T-helper 2 cell treated with Interferon-gamma antibody and Interleukin-4, amounts not matched to agents 5 μg/mL and 100 μg/mL, for 36 hours (primary cell): ENCODE results near the gene PAQR6.
A peak's percentile ranks its signal among the peaks of the same experiment; 100 is the strongest.

ENCODE experiments used
- DNase-seq: peaks from one replicate; pipeline ENCODE4 v3.0.0; 2021; ENCODE audit warnings: low spot score
- H3K27ac Mint-ChIP-seq: one replicate; pipeline ENCODE4 v1.8.0; 2021; ENCODE audit warnings: mild to moderate bottlenecking, mixed read lengths
- H3K27me3 Mint-ChIP-seq: one replicate; pipeline ENCODE4 v1.8.0; 2021; ENCODE audit warnings: low read depth, mixed read lengths
- H3K36me3 Mint-ChIP-seq: one replicate; pipeline ENCODE4 v1.8.0; 2021; ENCODE audit warnings: low read depth, mixed read lengths
- H3K4me1 Mint-ChIP-seq: one replicate; pipeline ENCODE4 v1.8.0; 2021; ENCODE audit warnings: low read depth, mixed read lengths
- H3K4me3 Mint-ChIP-seq: one replicate; pipeline ENCODE4 v1.8.0; 2022; ENCODE audit warnings: mild to moderate bottlenecking, moderate library complexity, mixed read lengths
- H3K9me3 Mint-ChIP-seq: one replicate; pipeline ENCODE4 v1.8.0; 2021; ENCODE audit warnings: mixed read lengths

PAQR6 gene

DNA sequence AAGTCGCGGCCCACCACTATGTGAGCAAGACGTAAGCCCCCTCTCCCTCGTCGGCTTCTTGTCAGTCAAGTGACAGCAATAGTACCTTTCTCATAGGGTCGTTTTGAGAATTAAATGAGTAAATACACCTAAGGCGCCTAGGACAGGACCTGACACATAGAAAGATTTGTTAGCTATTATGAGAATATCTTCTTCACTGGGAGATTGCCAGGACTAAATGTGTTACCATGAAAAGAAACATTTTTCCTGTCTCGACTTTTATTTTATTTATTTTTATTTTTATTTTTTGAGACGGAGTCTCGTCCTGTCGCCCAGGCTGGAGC is 34.3 kb downstream of the PAQR6 start:
- peak overlapping the region; percentile 97 for H3K4me3 Mint-ChIP-seq
- H3K4me1 Mint-ChIP-seq = peaks cover 37% of the 10 kb centered on the region
- no peaks in the 10 kb centered on the region for H3K27me3 Mint-ChIP-seq
- no peak for DNase-seq
- peak overlapping the region; percentile 99 for H3K27ac Mint-ChIP-seq
- H3K36me3 Mint-ChIP-seq = peaks cover 52% of the 10 kb centered on the region
- H3K9me3 Mint-ChIP-seq = no peaks in the 10 kb centered on the region

GRCh38 chr1:156212833-156213643 is 34.8 kb downstream of the PAQR6 start, which contains the start of gene PMF1:
PMF1 (plus strand) TSS chr1:156213007; CDS start chr1:156213016, 9 bp downstream.
- H3K4me1 Mint-ChIP-seq = peaks cover 33% of the 10 kb centered on the region
- H3K9me3 Mint-ChIP-seq = no peaks in the 10 kb centered on the region
- peak; percentile 96 for DNase-seq
- H3K27me3 Mint-ChIP-seq = no peaks in the 10 kb centered on the region
- H3K4me3 Mint-ChIP-seq = peak within 1 kb of the TSS; percentile 97
- H3K36me3 Mint-ChIP-seq = peaks cover 52% of the 10 kb centered on the region
- peak within 1 kb of the TSS; percentile 99 for H3K27ac Mint-ChIP-seq

DNA sequence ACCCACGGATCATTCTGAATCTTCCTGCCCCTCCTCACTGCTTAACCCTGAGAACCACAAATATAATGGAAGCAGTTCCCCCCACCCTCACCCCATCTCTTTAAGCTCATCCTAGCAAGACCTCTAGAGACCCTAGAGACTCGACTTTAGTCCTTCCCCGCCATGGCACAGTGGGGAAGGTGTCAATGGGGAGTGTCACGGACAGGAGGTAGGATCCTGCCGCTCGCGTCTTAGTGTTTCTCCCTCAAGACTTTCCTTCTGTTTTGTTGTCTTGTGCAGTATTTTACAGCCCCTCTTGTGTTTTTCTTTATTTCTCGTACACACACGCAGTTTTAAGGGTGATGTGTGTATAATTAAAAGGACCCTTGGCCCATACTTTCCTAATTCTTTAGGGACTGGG is 35.7 kb downstream of the PAQR6 start:
- Mint-ChIP-seq H3K4me3 (peak overlapping the region; percentile 97), H3K27ac (peak overlapping the region; percentile 99), H3K9me3 (no peaks in the 10 kb centered on the region), H3K4me1 (peaks cover 24% of the 10 kb centered on the region), H3K36me3 (peaks cover 56% of the 10 kb centered on the region), H3K27me3 (no peaks in the 10 kb centered on the region)
- DNase-seq = no peak

GRCh38 chr1:156211243-156211642 is 36.6 kb downstream of the PAQR6 start:
- H3K9me3 Mint-ChIP-seq = no peaks in the 10 kb centered on the region
- H3K36me3 Mint-ChIP-seq = peaks cover 59% of the 10 kb centered on the region
- H3K27ac Mint-ChIP-seq = peak overlapping the region; percentile 99
- DNase-seq = no peak
- peaks cover 23% of the 10 kb centered on the region for H3K4me1 Mint-ChIP-seq
- no peak overlapping the region for H3K4me3 Mint-ChIP-seq
- no peaks in the 10 kb centered on the region for H3K27me3 Mint-ChIP-seq

GRCh38 chr1:156204686-156205085 is 43.2 kb downstream of the PAQR6 start:
- peaks cover 41% of the 10 kb centered on the region for H3K36me3 Mint-ChIP-seq
- H3K4me1 Mint-ChIP-seq = peaks cover 14% of the 10 kb centered on the region
- no peak for DNase-seq
- H3K9me3 Mint-ChIP-seq = no peaks in the 10 kb centered on the region
- H3K4me3 Mint-ChIP-seq = no peak overlapping the region
- no peak overlapping the region for H3K27ac Mint-ChIP-seq
- no peaks in the 10 kb centered on the region for H3K27me3 Mint-ChIP-seq

GRCh38 chr1:156203331-156203730 is 44.5 kb downstream of the PAQR6 start:
- Mint-ChIP-seq H3K27me3 (no peaks in the 10 kb centered on the region), H3K4me3 (no peak overlapping the region), H3K4me1 (peaks cover 27% of the 10 kb centered on the region), H3K9me3 (no peaks in the 10 kb centered on the region), H3K36me3 (peaks cover 40% of the 10 kb centered on the region), H3K27ac (no peak overlapping the region)
- DNase-seq = no peak

GRCh38 chr1:156200044-156200443 is 47.8 kb downstream of the PAQR6 start:
- no peak for DNase-seq
- H3K4me3 Mint-ChIP-seq = peak overlapping the region; percentile 39
- H3K27ac Mint-ChIP-seq = peak overlapping the region; percentile 82
- peaks cover 34% of the 10 kb centered on the region for H3K36me3 Mint-ChIP-seq
- H3K4me1 Mint-ChIP-seq = peaks cover 49% of the 10 kb centered on the region
- H3K9me3 Mint-ChIP-seq = no peaks in the 10 kb centered on the region
- H3K27me3 Mint-ChIP-seq = no peaks in the 10 kb centered on the region

- H3K27me3 Mint-ChIP-seq = no peaks in the 10 kb centered on the region
- H3K36me3 Mint-ChIP-seq = peaks cover 40% of the 10 kb centered on the region
- H3K27ac Mint-ChIP-seq = peak overlapping the region; percentile 82
- peak overlapping the region; percentile 62 for H3K4me3 Mint-ChIP-seq
- H3K9me3 Mint-ChIP-seq = no peaks in the 10 kb centered on the region
- DNase-seq = peak; percentile 57
- peaks cover 49% of the 10 kb centered on the region for H3K4me1 Mint-ChIP-seq
Measured at GRCh38 chr1:156198831-156199349, 49.0 kb downstream of the PAQR6 start.

- Mint-ChIP-seq H3K27me3 (no peaks in the 10 kb centered on the region), H3K36me3 (peaks cover 41% of the 10 kb centered on the region), H3K4me1 (peaks cover 57% of the 10 kb centered on the region), H3K9me3 (no peaks in the 10 kb centered on the region), H3K4me3 (peak overlapping the region; percentile 59), H3K27ac (no peak overlapping the region)
- DNase-seq = no peak
Measured at GRCh38 chr1:156196445-156196844, 51.4 kb downstream of the PAQR6 start.

- no peak for DNase-seq
- Mint-ChIP-seq H3K27ac (peak overlapping the region; percentile 70), H3K4me1 (peaks cover 57% of the 10 kb centered on the region), H3K36me3 (peaks cover 41% of the 10 kb centered on the region), H3K4me3 (peak overlapping the region; percentile 59), H3K9me3 (no peaks in the 10 kb centered on the region), H3K27me3 (no peaks in the 10 kb centered on the region)
Measured at GRCh38 chr1:156195853-156196252, 52.0 kb downstream of the PAQR6 start.

- H3K36me3 Mint-ChIP-seq = peaks cover 28% of the 10 kb centered on the region
- no peaks in the 10 kb centered on the region for H3K9me3 Mint-ChIP-seq
- H3K27ac Mint-ChIP-seq = peak overlapping the region; percentile 87
- H3K4me3 Mint-ChIP-seq = peak overlapping the region; percentile 100
- H3K4me1 Mint-ChIP-seq = peaks cover 43% of the 10 kb centered on the region
- no peaks in the 10 kb centered on the region for H3K27me3 Mint-ChIP-seq
- no peak for DNase-seq
Measured at GRCh38 chr1:156194300-156194652, 53.6 kb downstream of the PAQR6 start.

- H3K36me3 Mint-ChIP-seq = peaks cover 22% of the 10 kb centered on the region
- peak; percentile 98 for DNase-seq
- H3K27me3 Mint-ChIP-seq = no peaks in the 10 kb centered on the region
- H3K27ac Mint-ChIP-seq = peak within 1 kb of the TSS; percentile 87
- peaks cover 38% of the 10 kb centered on the region for H3K4me1 Mint-ChIP-seq
- H3K9me3 Mint-ChIP-seq = no peaks in the 10 kb centered on the region
- peak within 1 kb of the TSS; percentile 100 for H3K4me3 Mint-ChIP-seq
Measured at GRCh38 chr1:156193488-156194299, 54.2 kb downstream of the PAQR6 start, which contains the start of gene SLC25A44. SLC25A44 (plus strand) TSS chr1:156194104; CDS start chr1:156199848, 5,744 bp downstream.
